Suprapubic skin (tissue), 4 donors: Measurements from ENCODE around the gene RABGGTA. TPM values are rescaled to one million over a fixed set of nuclear protein-coding genes. Genes with fewer than 3 reads are reported as not detected.

Experiments used
- DNase-seq, 2 donors: peaks; one replicate each; pipeline ENCODE4 v3.0.0-alpha.2; 2019; ENCODE audit warnings: low spot score in 2 of 2
- H3K27ac ChIP-seq: fragments of 200-600 bp; sonication (generic); one replicate; pipeline ENCODE4 v1.5.1; 2019
- H3K27me3 ChIP-seq: fragments of 200-600 bp; sonication (generic); one replicate; pipeline ENCODE4 v1.5.1; 2019
- H3K36me3 ChIP-seq: fragments of 200-600 bp; sonication (generic); one replicate; pipeline ENCODE4 v1.5.1; 2019
- H3K4me1 ChIP-seq: fragments of 200-600 bp; sonication (generic); one replicate; pipeline ENCODE4 v1.5.1; 2019
- H3K4me3 ChIP-seq: fragments of 200-600 bp; sonication (generic); one replicate; pipeline ENCODE4 v1.5.1; 2019; ENCODE audit warnings: mild to moderate bottlenecking
- H3K9me3 ChIP-seq: fragments of 200-600 bp; sonication (generic); one replicate; pipeline ENCODE4 v1.5.1; 2019
- EP300 ChIP-seq: sonication (generic); formaldehyde crosslinking; IDR thresholded peaks from one replicate; pipeline ENCODE4 v1.6.1; 2017; ENCODE audit warnings: antibody characterized with exemption
- POLR2A ChIP-seq, 2 donors: fragments of 450-650 bp; IDR thresholded peaks; one replicate each; pipeline ENCODE4 v1.6.1; 2017; ENCODE audit warnings: antibody characterized with exemption in 2 of 2, mild to moderate bottlenecking in 2 of 2, moderate library complexity in 2 of 2
- POLR2AphosphoS5 ChIP-seq, 3 donors: sonication (generic); formaldehyde crosslinking; IDR thresholded peaks; one replicate each; pipeline ENCODE4 v1.6.1; 2017; ENCODE audit warnings: antibody characterized with exemption in 3 of 3
- WGBS: methylation state at CpG from one replicate; pipeline ENCODE4 v1.1.5; 2018; 5-methylcytosine and 5-hydroxymethylcytosine counted together
- total RNA-seq, 4 donors: library from RNA; depleted of rRNA; stranded (reverse); fragments of >200 nt; gene quantifications; one replicate each; pipeline ENCODE4 v1.1.0, GENCODE V29; 2016
- TF ChIP-seq, protein P1 (sequence below), 2 donors: fragments of 200-600 bp in 1 of 2; fragments of 450-650 bp in 1 of 2; sonication (generic) in 1 of 2; IDR thresholded peaks; one replicate each; pipeline ENCODE4 v1.5.1; 2016 to 2019; ENCODE audit warnings: antibody characterized with exemption in 2 of 2, mild to moderate bottlenecking in 1 of 2, moderate library complexity in 1 of 2

RABGGTA gene
- total RNA-seq, 4 donors from 2014 or later = 50.4 to 65.9 (median 53.1) TPM

DNA sequence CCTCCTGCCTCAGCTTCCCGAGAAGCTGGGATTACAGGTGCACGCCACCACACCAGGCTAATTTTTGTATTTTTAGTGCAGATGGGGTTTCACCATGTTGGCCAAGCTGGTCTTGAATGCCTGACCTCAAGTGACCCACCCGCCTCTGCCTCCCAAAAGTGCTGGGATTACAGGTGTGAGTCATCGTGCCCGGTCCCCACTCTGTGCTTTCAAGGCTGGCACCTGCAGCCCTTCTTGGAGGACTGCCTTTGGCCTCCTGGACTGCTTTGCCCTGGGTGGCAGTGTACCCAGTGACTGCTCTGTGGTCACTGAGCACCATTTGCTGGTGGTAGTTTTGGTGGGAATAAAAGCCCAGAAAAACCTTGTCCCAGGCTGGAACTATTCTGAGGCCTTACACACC, 15.6 kb upstream of the RABGGTA start:
- TF ChIP-seq POLR2AphosphoS5 (IDR thresholded peaks at IDR 0.05) (no peak), EP300 (no peak), POLR2A (IDR thresholded peaks at IDR 0.05) (no peak)
- TF ChIP-seq, protein P1, sequence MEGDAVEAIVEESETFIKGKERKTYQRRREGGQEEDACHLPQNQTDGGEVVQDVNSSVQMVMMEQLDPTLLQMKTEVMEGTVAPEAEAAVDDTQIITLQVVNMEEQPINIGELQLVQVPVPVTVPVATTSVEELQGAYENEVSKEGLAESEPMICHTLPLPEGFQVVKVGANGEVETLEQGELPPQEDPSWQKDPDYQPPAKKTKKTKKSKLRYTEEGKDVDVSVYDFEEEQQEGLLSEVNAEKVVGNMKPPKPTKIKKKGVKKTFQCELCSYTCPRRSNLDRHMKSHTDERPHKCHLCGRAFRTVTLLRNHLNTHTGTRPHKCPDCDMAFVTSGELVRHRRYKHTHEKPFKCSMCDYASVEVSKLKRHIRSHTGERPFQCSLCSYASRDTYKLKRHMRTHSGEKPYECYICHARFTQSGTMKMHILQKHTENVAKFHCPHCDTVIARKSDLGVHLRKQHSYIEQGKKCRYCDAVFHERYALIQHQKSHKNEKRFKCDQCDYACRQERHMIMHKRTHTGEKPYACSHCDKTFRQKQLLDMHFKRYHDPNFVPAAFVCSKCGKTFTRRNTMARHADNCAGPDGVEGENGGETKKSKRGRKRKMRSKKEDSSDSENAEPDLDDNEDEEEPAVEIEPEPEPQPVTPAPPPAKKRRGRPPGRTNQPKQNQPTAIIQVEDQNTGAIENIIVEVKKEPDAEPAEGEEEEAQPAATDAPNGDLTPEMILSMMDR (IDR thresholded peaks at IDR 0.05) = no peak

DNA sequence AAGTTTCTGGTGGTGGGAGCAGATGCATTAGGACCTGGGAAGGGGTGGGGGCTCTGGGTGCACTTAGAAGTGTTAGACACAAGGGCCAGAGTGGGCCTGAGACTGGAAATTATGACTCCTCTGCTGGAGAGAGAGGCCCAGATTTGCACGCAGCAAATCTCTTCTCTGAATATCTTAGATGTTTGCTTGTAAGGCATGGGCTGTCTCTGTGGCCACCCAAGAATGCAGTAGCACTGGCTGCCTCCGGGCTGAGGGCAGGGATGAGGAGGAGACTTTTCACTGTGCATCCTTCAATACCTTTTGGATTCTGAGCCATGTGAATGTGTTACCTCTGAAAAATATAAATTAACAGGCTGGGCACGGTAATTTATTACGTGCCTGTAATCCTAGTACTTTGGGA, 14.0 kb upstream of the RABGGTA start:
- TF ChIP-seq EP300 = no peak
- TF ChIP-seq POLR2A (IDR thresholded peaks at IDR 0.05) = no peak
- TF ChIP-seq, protein P1 (IDR thresholded peaks at IDR 0.05) = no peak
- TF ChIP-seq POLR2AphosphoS5 (IDR thresholded peaks at IDR 0.05) = no peak
- 53% methylated on average over 4 of the region's 4 CpGs for WGBS
- H3K27ac ChIP-seq = no peak overlapping the region
- no peaks in the 10 kb centered on the region for H3K9me3 ChIP-seq
- peaks cover 16% of the 10 kb centered on the region for H3K4me1 ChIP-seq
- H3K27me3 ChIP-seq = no peaks in the 10 kb centered on the region
- peaks cover 12% of the 10 kb centered on the region for H3K36me3 ChIP-seq
- H3K4me3 ChIP-seq = no peak overlapping the region
- no peak for DNase-seq

More for the DNA sequence above, 15.6 kb upstream of the RABGGTA start:
- Histone ChIP-seq H3K4me3 (no peak overlapping the region), H3K36me3 (peaks cover 29% of the 10 kb centered on the region), H3K9me3 (no peaks in the 10 kb centered on the region), H3K27me3 (no peaks in the 10 kb centered on the region), H3K27ac (no peak overlapping the region), H3K4me1 (peaks cover 6% of the 10 kb centered on the region)
- 92% methylated on average over 5 of the region's 5 CpGs for WGBS
- no peak for DNase-seq

DNA sequence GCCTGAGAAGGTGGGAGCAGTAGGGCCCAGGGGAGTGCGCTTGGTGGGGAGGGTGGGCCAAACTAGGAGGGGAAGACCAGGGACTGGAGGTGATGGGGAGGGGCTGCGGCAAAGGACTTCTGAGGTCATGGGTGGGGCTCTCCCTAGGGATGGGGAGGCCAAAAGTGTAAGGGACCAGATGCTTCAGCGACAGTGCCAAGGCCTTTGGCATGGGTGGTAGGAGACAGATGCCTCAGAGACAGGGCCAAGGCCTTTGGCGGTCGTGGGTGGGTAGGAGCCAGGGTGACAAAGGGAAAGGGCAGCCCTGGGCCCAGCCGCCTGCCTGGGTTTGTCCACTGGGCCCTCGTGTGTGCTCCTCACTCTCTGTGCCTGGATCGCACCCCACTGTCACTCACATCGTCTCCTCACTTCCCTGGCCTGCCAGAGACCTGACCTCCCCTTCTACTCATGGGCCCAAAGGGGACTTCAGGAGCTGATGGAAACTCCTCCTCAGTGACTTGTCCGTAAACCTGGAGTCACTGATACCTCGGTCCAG, 13.2 kb upstream of the RABGGTA start:
- no peak for TF ChIP-seq POLR2AphosphoS5 (IDR thresholded peaks at IDR 0.05)
- TF ChIP-seq POLR2A (IDR thresholded peaks at IDR 0.05) = no peak
- TF ChIP-seq, protein P1 (IDR thresholded peaks at IDR 0.05) = no peak
- TF ChIP-seq EP300 = no peak
- Histone ChIP-seq H3K36me3 (peaks cover 4% of the 10 kb centered on the region), H3K27me3 (no peaks in the 10 kb centered on the region), H3K27ac (no peak overlapping the region), H3K4me3 (no peak overlapping the region), H3K9me3 (no peaks in the 10 kb centered on the region), H3K4me1 (peaks cover 24% of the 10 kb centered on the region)
- 67% methylated on average over 9 of the region's 11 CpGs for WGBS
- no peak for DNase-seq

DNA sequence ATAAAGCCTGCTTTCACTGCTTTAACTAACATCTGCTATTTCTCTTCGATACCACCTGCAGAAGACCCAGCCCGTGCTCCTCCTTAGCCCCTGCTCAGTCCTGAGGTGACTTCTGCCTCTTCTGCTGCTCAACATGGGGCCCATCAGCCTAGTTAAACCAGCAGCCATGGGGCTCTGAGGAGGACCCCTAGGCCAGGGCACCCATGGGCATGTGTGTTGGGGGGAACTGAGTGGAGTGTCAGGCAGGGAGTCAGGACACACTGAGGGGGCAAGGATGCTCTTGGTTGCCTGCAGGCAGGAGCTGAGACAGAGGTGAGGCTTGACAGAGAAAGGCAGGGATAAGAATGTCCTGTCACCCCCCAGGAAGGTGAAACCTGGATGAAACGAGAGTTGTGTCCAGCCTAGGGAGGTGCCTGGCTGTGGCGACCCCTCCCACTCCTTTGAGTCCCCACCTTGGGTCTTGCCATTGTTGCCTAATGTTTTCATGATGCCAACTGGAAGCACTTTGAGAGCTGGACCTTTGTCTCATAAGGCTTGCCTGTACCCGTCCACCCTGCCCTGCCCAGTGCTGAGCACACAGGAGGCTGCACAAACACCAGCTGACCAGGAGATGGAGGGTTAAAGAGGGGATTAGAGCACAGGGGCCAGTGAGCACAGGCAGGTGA, 12.5 kb upstream of the RABGGTA start:
- no peak overlapping the region for H3K4me3 ChIP-seq
- H3K27me3 ChIP-seq = no peaks in the 10 kb centered on the region
- no peak for TF ChIP-seq EP300
- TF ChIP-seq POLR2AphosphoS5 (IDR thresholded peaks at IDR 0.05) = no peak
- no peak for TF ChIP-seq POLR2A (IDR thresholded peaks at IDR 0.05)
- TF ChIP-seq, protein P1 (IDR thresholded peaks at IDR 0.05) = no peak
- no peak overlapping the region for H3K27ac ChIP-seq
- no peak for DNase-seq
- 89% methylated on average over 5 of the region's 5 CpGs for WGBS
- peaks cover 30% of the 10 kb centered on the region for H3K4me1 ChIP-seq
- H3K9me3 ChIP-seq = no peaks in the 10 kb centered on the region
- H3K36me3 ChIP-seq = no peaks in the 10 kb centered on the region

DNA sequence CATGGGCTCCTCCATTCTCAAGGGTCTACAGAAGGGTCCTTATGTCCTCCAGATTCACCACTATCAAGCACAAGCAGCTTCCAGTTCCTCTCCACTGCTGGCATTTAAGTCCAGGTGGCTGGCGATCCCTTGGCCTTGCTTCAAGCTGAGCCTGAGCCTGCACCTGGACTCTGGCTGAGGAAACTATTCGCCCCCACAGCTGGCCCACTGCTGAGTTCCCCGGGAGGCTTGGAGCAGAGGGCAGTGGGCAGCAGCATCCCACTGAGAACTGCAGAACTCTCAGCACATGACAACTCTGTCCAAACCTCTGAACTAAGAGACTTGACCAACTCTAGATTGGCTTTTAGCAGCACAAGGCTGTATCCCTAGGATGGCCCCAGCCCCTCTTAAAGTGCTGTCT, 11.3 kb upstream of the RABGGTA start:
- H3K27ac ChIP-seq = no peak overlapping the region
- H3K36me3 ChIP-seq = no peaks in the 10 kb centered on the region
- no peak for DNase-seq
- peaks cover 42% of the 10 kb centered on the region for H3K4me1 ChIP-seq
- H3K4me3 ChIP-seq = no peak overlapping the region
- no peaks in the 10 kb centered on the region for H3K27me3 ChIP-seq
- TF ChIP-seq POLR2AphosphoS5 (IDR thresholded peaks at IDR 0.05) (no peak), EP300 (no peak), POLR2A (IDR thresholded peaks at IDR 0.05) (no peak)
- TF ChIP-seq, protein P1 (IDR thresholded peaks at IDR 0.05) = no peak
- H3K9me3 ChIP-seq = no peaks in the 10 kb centered on the region
- WGBS = 75% methylated on average over 2 of the region's 3 CpGs
